ENCODE measurements around the gene ZKSCAN2.

ZKSCAN2 gene

GRCh38 chr16:25189305-25189704, 68.3 kb downstream of the ZKSCAN2 start:
- H3K9me3 ChIP-seq (ENCODE audit: insufficient read depth, low read depth, low read length), result no peaks in the 10 kb centered on the region
- H4K20me1 ChIP-seq (ENCODE audit: insufficient read depth, low read length, poor library complexity, severe bottlenecking), result no peaks in the 10 kb centered on the region
- no peak overlapping the region for H3K4me2 ChIP-seq (ENCODE audit: low read depth, low read length, poor library complexity, severe bottlenecking)
- H3K79me2 ChIP-seq (ENCODE audit: insufficient read depth, low read length), result no peaks in the 10 kb centered on the region
- no peaks in the 10 kb centered on the region for H3K36me3 ChIP-seq (ENCODE audit: insufficient read depth, low read length)
- H2AFZ ChIP-seq (ENCODE audit: low read length), result no peak overlapping the region
- peaks cover 3% of the 10 kb centered on the region for H3K4me1 ChIP-seq (ENCODE audit: insufficient read depth, low read length, poor library complexity, severe bottlenecking)
- no peaks in the 10 kb centered on the region for H3K9me2 ChIP-seq (replicated peaks; ENCODE audit: low read depth, low read length)
- no peak for TF ChIP-seq CTCF (conservative IDR thresholded peaks at IDR 0.05; ENCODE audit: low read length)
- TF ChIP-seq EZH2phosphoT487 (IDR thresholded peaks at IDR 0.05; ENCODE audit: borderline replicate concordance), result no peak
- H3K27me3 ChIP-seq (ENCODE audit: insufficient read depth, low read length, poor library complexity, severe bottlenecking), result no peaks in the 10 kb centered on the region
- no peak overlapping the region for H3K9ac ChIP-seq (ENCODE audit: low read depth, low read length, poor library complexity, severe bottlenecking)
- H3F3A ChIP-seq (ENCODE audit: low read depth), result no peaks in the 10 kb centered on the region
- H3K4me3 ChIP-seq (ENCODE audit: low read length, poor library complexity, severe bottlenecking), result no peak overlapping the region

GRCh38 chr16:25187491-25187795, 70.2 kb downstream of the ZKSCAN2 start:
- Histone ChIP-seq H3K4me1 (ENCODE audit: insufficient read depth, low read length, poor library complexity, severe bottlenecking) (peaks cover 3% of the 10 kb centered on the region), H3K9ac (ENCODE audit: low read depth, low read length, poor library complexity, severe bottlenecking) (no peak overlapping the region), H4K20me1 (ENCODE audit: insufficient read depth, low read length, poor library complexity, severe bottlenecking) (no peaks in the 10 kb centered on the region), H3K9me2 (replicated peaks; ENCODE audit: low read depth, low read length) (no peaks in the 10 kb centered on the region), H3K36me3 (ENCODE audit: insufficient read depth, low read length) (no peaks in the 10 kb centered on the region), H3K9me3 (ENCODE audit: insufficient read depth, low read depth, low read length) (no peaks in the 10 kb centered on the region), H3F3A (ENCODE audit: low read depth) (no peaks in the 10 kb centered on the region), H3K4me2 (ENCODE audit: low read depth, low read length, poor library complexity, severe bottlenecking) (no peak overlapping the region), H2AFZ (ENCODE audit: low read length) (no peak overlapping the region), H3K79me2 (ENCODE audit: insufficient read depth, low read length) (no peaks in the 10 kb centered on the region), H3K27me3 (ENCODE audit: insufficient read depth, low read length, poor library complexity, severe bottlenecking) (no peaks in the 10 kb centered on the region), H3K4me3 (ENCODE audit: low read length, poor library complexity, severe bottlenecking) (no peak overlapping the region)
- TF ChIP-seq CTCF (conservative IDR thresholded peaks at IDR 0.05; ENCODE audit: low read length), result no peak
- no peak for TF ChIP-seq EZH2phosphoT487 (IDR thresholded peaks at IDR 0.05; ENCODE audit: borderline replicate concordance)

All from Loucy (cell line).